AG04449 (cell line): Measurements from ENCODE around the gene TRPV4.

Experiments
- CTCF ChIA-PET: fragments of 350-600 bp; formaldehyde crosslinking; extraction: SDS; loops from one replicate; lab custom pipeline; 2021; ENCODE audit warnings: antibody characterized with exemption; lab: Yijun Ruan, JAX
- POLR2A ChIA-PET: fragments of 400-600, 350-600 bp; formaldehyde crosslinking; extraction: SDS; loops from one replicate; lab custom pipeline; 2020; ENCODE audit warnings: antibody characterized with exemption, inconsistent platforms; lab: Yijun Ruan, JAX
- DNase-seq: peaks from one replicate; pipeline ENCODE4 v3.0.0-alpha.2; 2010; ENCODE audit warnings: low read depth, low spot score
- H3K4me3 ChIP-seq: 2 replicates; pipeline ENCODE4 v1.5.1; 2011; ENCODE audit warnings: low read depth, mild to moderate bottlenecking, control low read depth, low read length
- CTCF ChIP-seq: IDR thresholded peaks from one replicate; pipeline ENCODE4 v1.5.1; 2011; ENCODE audit warnings: mild to moderate bottlenecking, moderate library complexity, low read length, control low read depth, inconsistent platforms; ENCODE audit not compliant: insufficient read depth; ENCODE audit errors: missing control alignments

TRPV4 gene

GRCh38 chr12:109879351-109880042 is 46.3 kb upstream of the TRPV4 start:
- DNase-seq: no peak
- ChIA-PET POLR2A (no interaction called here), CTCF (interaction anchor here (0.7 to 3.9 kb wide), 4 partner anchors 30 to 75 kb away, joined by 3 to 20 read pairs (median 10); no protein-coding TSS in a partner anchor)
- TF ChIP-seq CTCF: no peak
- peak overlapping the region; percentile 66 for H3K4me3 ChIP-seq

GRCh38 chr12:109878749-109879148 is 45.6 kb upstream of the TRPV4 start:
- no peak for DNase-seq
- no peak for TF ChIP-seq CTCF
- peak overlapping the region; percentile 66 for H3K4me3 ChIP-seq
- CTCF ChIA-PET: interaction anchor here (0.7 to 3.9 kb wide), 6 partner anchors 10 to 74 kb away, joined by 3 to 20 read pairs (median 6); no protein-coding TSS in a partner anchor
- POLR2A ChIA-PET: no interaction called here

GRCh38 chr12:109878247-109878625 is 45.0 kb upstream of the TRPV4 start:
- POLR2A ChIA-PET: no interaction called here
- no peak for DNase-seq
- H3K4me3 ChIP-seq: peak overlapping the region; percentile 66; the same call in 1 of the 2 replicates
- CTCF ChIA-PET: interaction anchor here (1.2 to 3.9 kb wide), 7 partner anchors 10 to 73 kb away, joined by 3 to 20 read pairs (median 6); no protein-coding TSS in a partner anchor
- TF ChIP-seq CTCF: no peak

GRCh38 chr12:109877504-109878246 is 44.5 kb upstream of the TRPV4 start:
- POLR2A ChIA-PET: no interaction called here
- no peak for TF ChIP-seq CTCF
- H3K4me3 ChIP-seq: no peak overlapping the region
- CTCF ChIA-PET: interaction anchor here (0.7 to 3.9 kb wide), 11 partner anchors 9 to 1181 kb away, joined by 3 to 20 read pairs (median 4); no protein-coding TSS in a partner anchor
- DNase-seq: no peak

- no peak for DNase-seq
- TF ChIP-seq CTCF: no peak
- POLR2A ChIA-PET: no interaction called here
- H3K4me3 ChIP-seq: no peak overlapping the region
- CTCF ChIA-PET: interaction anchor here (1.1 to 3.9 kb wide), 6 partner anchors 10 to 72 kb away, joined by 3 to 20 read pairs (median 4); no protein-coding TSS in a partner anchor
Observed at GRCh38 chr12:109876406-109876805, 43.2 kb upstream of the TRPV4 start.

GRCh38 chr12:109875572-109876131 is 42.5 kb upstream of the TRPV4 start:
- TF ChIP-seq CTCF: no peak
- no peak overlapping the region for H3K4me3 ChIP-seq
- DNase-seq: no peak
- ChIA-PET CTCF (interaction anchor here (1.1 to 1.5 kb wide), 3 partner anchors 22 to 30 kb away, joined by 3 to 4 read pairs (median 3); no protein-coding TSS in a partner anchor), POLR2A (no interaction called here)
